Gastroesophageal sphincter (tissue), 4 donors: Measurements from ENCODE around the gene CLP1. TPM values are rescaled to one million over a fixed set of nuclear protein-coding genes. Genes with fewer than 3 reads are reported as not detected.

Experiments
- ATAC-seq: fragments of 150-250 bp; one replicate; pipeline ENCODE4 v1.9.1; 2016; ENCODE audit warnings: mild to moderate bottlenecking, moderate library complexity
- H3K27ac ChIP-seq, 4 donors: fragments of 200-600 bp; sonication (generic) in 3 of 4; 1 replicate in 3 of 4; 2 replicates in 1 of 4; pipeline ENCODE4 v1.5.1; 2016 to 2019
- H3K27me3 ChIP-seq: fragments of 200-600 bp; sonication (generic); one replicate; pipeline ENCODE4 v1.5.1; 2019
- H3K36me3 ChIP-seq, 2 donors: fragments of 200-600 bp; sonication (generic); one replicate each; pipeline ENCODE4 v1.5.1; 2019; ENCODE audit warnings: control low read depth in 1 of 2
- H3K4me1 ChIP-seq, 3 donors: fragments of 200-600 bp; sonication (generic); 1 replicate in 2 of 3; 2 replicates in 1 of 3; pipeline ENCODE4 v1.5.1; 2016 to 2019; ENCODE audit warnings: control low read depth in 2 of 3
- H3K4me3 ChIP-seq, 2 donors: fragments of 200-600 bp; sonication (generic); one replicate each; pipeline ENCODE4 v1.5.1; 2019; ENCODE audit warnings: mild to moderate bottlenecking in 1 of 2, moderate library complexity in 1 of 2
- H3K9me3 ChIP-seq, 3 donors: fragments of 200-600 bp; sonication (generic); one replicate each; pipeline ENCODE4 v1.5.1; 2017 to 2019; ENCODE audit warnings: control low read depth in 2 of 3
- EP300 ChIP-seq: sonication (generic); formaldehyde crosslinking; IDR thresholded peaks from one replicate; pipeline ENCODE4 v1.6.1; 2017; ENCODE audit warnings: antibody characterized with exemption, mild to moderate bottlenecking
- POLR2A ChIP-seq, 2 donors: fragments of 450-650 bp; IDR thresholded peaks; one replicate each; pipeline ENCODE4 v1.6.1; 2017; ENCODE audit warnings: antibody characterized with exemption in 2 of 2, mild to moderate bottlenecking in 2 of 2, moderate library complexity in 1 of 2
- POLR2AphosphoS5 ChIP-seq: sonication (generic); formaldehyde crosslinking; IDR thresholded peaks from one replicate; pipeline ENCODE4 v1.6.1; 2017; ENCODE audit warnings: antibody characterized with exemption
- WGBS, 2 donors: methylation state at CpG; one replicate each; pipeline ENCODE4 v1.1.5; 2018; ENCODE audit warnings: low coverage in 1 of 2; 5-methylcytosine and 5-hydroxymethylcytosine counted together
- total RNA-seq, 4 donors: library from RNA; depleted of rRNA; stranded (reverse); fragments of >200 nt; gene quantifications; one replicate each; pipeline ENCODE4 v1.1.0, GENCODE V29; 2016
- TF ChIP-seq, protein P1 (sequence below), 4 experiments: fragments of 200-600 bp in 2 of 4; fragments of 450-650 bp in 2 of 4; sonication (generic) in 1 of 4; IDR thresholded peaks; one replicate each; pipeline ENCODE4 v1.5.1; 2017 to 2019; ENCODE audit warnings: antibody characterized with exemption in 4 of 4, mild to moderate bottlenecking in 2 of 4, moderate library complexity in 2 of 4

The CLP1 gene
- total RNA-seq, 4 donors from 2014 or later, result 11.4 to 21.7 (median 16.6) TPM

DNA sequence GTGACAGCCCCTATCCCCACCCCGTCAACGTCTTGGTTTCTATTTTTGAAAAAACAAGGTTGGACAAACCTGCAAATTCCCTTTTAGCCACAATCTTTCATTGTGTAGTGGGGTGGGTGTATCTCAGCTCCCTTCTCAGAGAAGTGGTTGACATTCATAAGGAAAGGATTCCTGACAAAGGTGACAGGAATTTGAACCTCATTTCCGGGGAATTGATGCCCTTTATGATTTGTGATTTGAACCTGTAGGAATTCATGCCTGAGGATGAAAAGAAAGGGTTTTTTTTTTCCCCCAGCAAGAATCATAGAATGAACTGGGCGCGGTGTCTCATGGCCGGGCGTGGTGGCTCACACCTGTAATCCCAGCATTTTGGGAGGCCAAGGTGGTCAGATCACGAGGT, 22.3 kb upstream of the CLP1 start:
- Histone ChIP-seq H3K36me3 (no peaks in the 10 kb centered on the region), H3K9me3 (no peaks in the 10 kb centered on the region), H3K27ac (no peak overlapping the region), H3K4me3 (no peak overlapping the region), H3K27me3 (no peaks in the 10 kb centered on the region), H3K4me1 (peaks cover 0 to 26% (median 18%) of the 10 kb centered on the region in 3 donors)
- WGBS, 2 donors, result 89 to 94% methylated on average over 7 of the region's 8 CpGs
- TF ChIP-seq, protein P1, sequence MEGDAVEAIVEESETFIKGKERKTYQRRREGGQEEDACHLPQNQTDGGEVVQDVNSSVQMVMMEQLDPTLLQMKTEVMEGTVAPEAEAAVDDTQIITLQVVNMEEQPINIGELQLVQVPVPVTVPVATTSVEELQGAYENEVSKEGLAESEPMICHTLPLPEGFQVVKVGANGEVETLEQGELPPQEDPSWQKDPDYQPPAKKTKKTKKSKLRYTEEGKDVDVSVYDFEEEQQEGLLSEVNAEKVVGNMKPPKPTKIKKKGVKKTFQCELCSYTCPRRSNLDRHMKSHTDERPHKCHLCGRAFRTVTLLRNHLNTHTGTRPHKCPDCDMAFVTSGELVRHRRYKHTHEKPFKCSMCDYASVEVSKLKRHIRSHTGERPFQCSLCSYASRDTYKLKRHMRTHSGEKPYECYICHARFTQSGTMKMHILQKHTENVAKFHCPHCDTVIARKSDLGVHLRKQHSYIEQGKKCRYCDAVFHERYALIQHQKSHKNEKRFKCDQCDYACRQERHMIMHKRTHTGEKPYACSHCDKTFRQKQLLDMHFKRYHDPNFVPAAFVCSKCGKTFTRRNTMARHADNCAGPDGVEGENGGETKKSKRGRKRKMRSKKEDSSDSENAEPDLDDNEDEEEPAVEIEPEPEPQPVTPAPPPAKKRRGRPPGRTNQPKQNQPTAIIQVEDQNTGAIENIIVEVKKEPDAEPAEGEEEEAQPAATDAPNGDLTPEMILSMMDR (IDR thresholded peaks at IDR 0.05), result no peak
- ATAC-seq, result no peak

DNA sequence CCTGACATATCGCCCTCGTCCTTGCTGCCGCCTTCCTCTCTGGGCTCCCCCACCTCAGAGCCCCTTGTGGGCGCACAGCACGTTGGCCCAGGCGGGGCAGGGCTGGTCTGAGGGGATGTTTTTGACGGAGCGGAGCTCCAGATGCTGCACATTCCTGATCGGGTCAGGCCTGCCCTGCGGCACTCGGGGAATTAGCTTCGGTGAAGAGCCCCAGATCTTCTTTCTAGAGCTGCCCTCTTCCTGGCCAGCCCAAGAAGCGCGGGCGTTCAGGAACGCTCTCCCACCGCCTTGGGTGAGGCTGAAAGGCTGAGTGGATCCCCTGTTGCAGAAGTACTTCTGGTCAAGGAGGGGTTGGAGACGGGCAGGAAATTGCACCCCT, 19.9 kb upstream of the CLP1 start:
- no peak for TF ChIP-seq POLR2A (IDR thresholded peaks at IDR 0.05)
- H3K27ac ChIP-seq, result peak overlapping the region in 3 of 4 donors; percentile 81 to 90 (median 88)
- H3K36me3 ChIP-seq, result no peaks in the 10 kb centered on the region
- H3K27me3 ChIP-seq, result no peaks in the 10 kb centered on the region
- whole genome bisulfite sequencing, 2 donors, result 20% methylated on average over 1 of the region's 18 CpGs; no CpG with 5 or more reads in 1 of the 2 donors
- peak overlapping the region; percentile 72 to 80 for H3K4me3 ChIP-seq
- peak; percentile 8 for ATAC-seq
- H3K4me1 ChIP-seq, result peaks cover 0 to 43% (median 25%) of the 10 kb centered on the region in 3 donors
- H3K9me3 ChIP-seq, result no peaks in the 10 kb centered on the region

DNA sequence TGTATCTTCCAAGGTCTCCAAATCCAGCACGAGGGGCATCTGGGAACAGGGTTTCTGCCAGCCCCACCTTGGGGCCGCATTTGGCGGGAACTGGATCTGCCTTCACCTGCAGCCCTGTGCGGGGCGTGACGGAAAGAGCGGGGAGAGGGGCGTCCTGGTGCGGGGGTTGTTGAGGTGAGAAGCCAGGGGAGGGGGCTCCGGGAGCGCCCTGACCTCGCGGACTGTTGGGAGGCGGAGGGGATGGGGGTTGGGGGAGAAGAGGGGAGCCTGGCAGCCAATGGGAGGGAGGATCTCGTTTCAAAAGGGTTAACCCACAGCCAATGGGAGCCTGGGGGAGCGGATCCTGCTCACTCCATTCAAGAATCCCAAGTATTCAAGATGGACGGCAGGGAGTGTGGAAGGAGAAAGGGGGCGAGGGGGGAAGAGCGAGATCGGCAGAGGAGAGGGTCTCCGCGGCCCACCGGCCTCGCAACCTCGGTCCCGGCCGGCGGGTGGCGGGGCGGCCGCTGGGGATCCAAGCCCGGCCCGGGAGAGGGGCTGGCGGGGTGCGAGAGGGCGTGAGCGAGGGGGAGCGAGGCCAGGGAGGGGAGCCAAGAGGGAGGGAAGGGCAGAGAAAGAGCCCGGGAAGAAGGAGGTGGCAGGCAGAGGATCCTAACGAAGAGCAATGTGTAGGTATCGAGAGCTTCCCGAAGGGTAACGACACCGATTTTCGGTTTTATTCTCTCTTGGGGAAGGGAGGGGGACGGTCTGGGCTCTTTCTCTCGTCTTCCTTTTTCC, 19.4 kb upstream of the CLP1 start:
- WGBS, 2 donors, result 0 to 1% methylated on average over 31 to 37 of the region's 47 CpGs
- Histone ChIP-seq H3K4me3 (peak overlapping the region; percentile 72 to 80), H3K4me1 (peaks cover 0 to 43% (median 25%) of the 10 kb centered on the region in 3 donors), H3K27ac (peak overlapping the region; percentile 29 to 90 (median 84)), H3K36me3 (no peaks in the 10 kb centered on the region), H3K9me3 (no peaks in the 10 kb centered on the region), H3K27me3 (no peaks in the 10 kb centered on the region)
- peak; percentile 91 for ATAC-seq
- TF ChIP-seq POLR2A (IDR thresholded peaks at IDR 0.05) (no peak), POLR2AphosphoS5 (peak; percentile 59)
- TF ChIP-seq, protein P1 (IDR thresholded peaks at IDR 0.05), result peak in 1 of 4 experiments; percentile 5

DNA sequence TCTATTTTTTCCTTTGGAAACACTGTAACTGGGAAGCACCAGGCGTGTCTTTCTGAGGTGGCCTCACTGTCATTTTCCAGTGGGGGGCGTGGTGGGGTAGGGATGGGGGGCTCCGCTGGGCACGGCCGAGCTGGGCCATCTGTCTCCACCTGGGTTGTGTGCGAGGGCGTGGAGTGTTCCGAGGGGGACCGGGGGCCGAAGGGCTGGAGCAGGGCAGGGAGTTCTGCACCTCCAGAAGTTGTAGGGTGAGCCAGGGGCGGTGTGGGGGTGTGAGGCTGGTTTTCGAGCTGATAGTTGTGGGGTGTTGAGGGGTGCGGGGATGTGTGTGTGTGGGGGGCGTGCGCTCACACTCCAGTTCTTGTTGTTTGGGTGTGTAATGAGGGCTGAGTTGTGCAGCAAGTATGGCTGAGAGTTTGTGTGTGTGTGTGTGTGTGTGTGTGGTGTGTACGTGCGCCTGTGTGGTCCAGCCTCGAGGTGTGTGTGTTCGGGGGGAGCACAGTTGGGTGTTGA, 18.7 kb upstream of the CLP1 start:
- H3K36me3 ChIP-seq, result no peaks in the 10 kb centered on the region
- peaks cover 0 to 43% (median 25%) of the 10 kb centered on the region in 3 donors for H3K4me1 ChIP-seq
- TF ChIP-seq, protein P1 (IDR thresholded peaks at IDR 0.05), result no peak
- no peak for TF ChIP-seq POLR2A (IDR thresholded peaks at IDR 0.05)
- no peak for TF ChIP-seq POLR2AphosphoS5
- no peak for TF ChIP-seq EP300
- H3K27me3 ChIP-seq, result no peaks in the 10 kb centered on the region
- peak overlapping the region; percentile 72 to 80 for H3K4me3 ChIP-seq
- no CpG with 5 or more reads among the region's 19 CpGs for WGBS, 2 donors
- peak overlapping the region in 3 of 4 donors; percentile 81 to 90 (median 88) for H3K27ac ChIP-seq
- H3K9me3 ChIP-seq, result no peaks in the 10 kb centered on the region
- ATAC-seq, result no peak

DNA sequence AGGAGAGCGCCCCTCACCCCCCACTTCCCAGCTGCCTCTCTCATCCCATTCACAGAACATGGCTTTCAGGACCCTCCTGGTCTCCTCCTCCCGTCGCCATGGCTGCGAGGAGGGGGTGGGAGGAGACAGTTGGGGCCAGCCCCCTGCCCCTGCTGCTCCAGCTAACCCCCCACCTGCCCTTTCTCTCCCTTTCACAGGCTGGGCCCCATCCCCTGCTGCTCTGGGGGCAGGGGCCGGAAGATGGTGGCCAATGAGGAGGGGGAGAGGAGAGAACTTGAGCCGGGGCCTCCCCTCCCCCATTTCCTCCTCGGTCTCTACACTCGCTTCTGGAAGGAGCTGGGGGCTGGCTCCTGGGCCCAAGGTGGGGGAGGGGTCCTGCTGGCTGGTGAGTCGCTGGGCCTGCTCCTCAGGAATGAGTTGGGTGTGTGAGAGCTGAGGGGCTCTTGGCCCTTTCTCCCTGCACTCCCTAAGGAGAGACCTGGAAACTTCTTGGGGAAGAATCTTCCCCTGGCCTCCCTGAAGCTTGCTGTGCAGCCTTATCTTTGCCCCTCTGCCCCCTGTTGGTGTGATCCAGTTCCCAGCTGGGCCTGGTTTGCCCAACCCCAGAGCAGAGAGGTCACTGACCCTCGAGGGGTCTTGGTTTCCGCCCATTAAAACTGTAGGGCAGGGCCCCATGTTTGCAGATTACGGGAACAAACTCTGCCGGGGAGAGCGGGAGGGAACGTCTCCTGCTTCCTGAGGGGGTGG, 18.1 kb upstream of the CLP1 start:
- peak overlapping the region in 3 of 4 donors; percentile 14 to 90 (median 45) for H3K27ac ChIP-seq
- no peak for TF ChIP-seq POLR2A (IDR thresholded peaks at IDR 0.05)
- TF ChIP-seq, protein P1 (IDR thresholded peaks at IDR 0.05), result no peak
- H3K4me1 ChIP-seq, result peaks cover 0 to 48% (median 27%) of the 10 kb centered on the region in 3 donors
- peak overlapping the region; percentile 72 to 80 for H3K4me3 ChIP-seq
- no peaks in the 10 kb centered on the region for H3K36me3 ChIP-seq
- no peaks in the 10 kb centered on the region for H3K9me3 ChIP-seq
- 0% methylated on average over 1 of the region's 15 CpGs; no CpG with 5 or more reads in 1 of the 2 donors for WGBS, 2 donors
- H3K27me3 ChIP-seq, result no peaks in the 10 kb centered on the region
- ATAC-seq, result no peak
